ENCODE results near the gene CNGA1.

The CNGA1 gene

GRCh38 chr4:48049483-48049882 is 33.0 kb upstream of the CNGA1 start:
- no peak for TF ChIP-seq CTCF (IDR thresholded peaks at IDR 0.05; ENCODE audit: insufficient read depth, low read length, missing control alignments)
- ChIA-PET POLR2A (no interaction called here), CTCF (interaction anchor here (0.9 to 1.9 kb wide), 3 partner anchors 15 to 497 kb away, joined by 3 to 5 read pairs (median 3); no protein-coding TSS in a partner anchor)
- no peak overlapping the region for H3K4me3 ChIP-seq (ENCODE audit: low read depth, low read length)
- DNase-seq (ENCODE audit: low read depth, low spot score), result no peak

GRCh38 chr4:48047896-48048295 is 31.4 kb upstream of the CNGA1 start:
- no peak overlapping the region for H3K4me3 ChIP-seq (ENCODE audit: low read depth, low read length)
- ChIA-PET POLR2A (no interaction called here), CTCF (interaction anchor here (1.8 to 1.9 kb wide), 2 partner anchors 13 to 14 kb away, joined by 5 to 6 read pairs; no protein-coding TSS in a partner anchor)
- no peak for DNase-seq (ENCODE audit: low read depth, low spot score)
- TF ChIP-seq CTCF (IDR thresholded peaks at IDR 0.05; ENCODE audit: insufficient read depth, low read length, missing control alignments), result no peak

- no peak overlapping the region for H3K4me3 ChIP-seq (ENCODE audit: low read depth, low read length)
- POLR2A ChIA-PET, result no interaction called here
Measured at GRCh38 chr4:48047421-48047844, 31.0 kb upstream of the CNGA1 start.

GRCh38 chr4:48046059-48046458 is 29.6 kb upstream of the CNGA1 start:
- ChIA-PET POLR2A (no interaction called here), CTCF (interaction anchor here (1.8 kb wide), 1 partner anchor 12 kb away, joined by 6 read pairs; no protein-coding TSS in a partner anchor)
- no peak overlapping the region for H3K4me3 ChIP-seq (ENCODE audit: low read depth, low read length)
- no peak for TF ChIP-seq CTCF (IDR thresholded peaks at IDR 0.05; ENCODE audit: insufficient read depth, low read length, missing control alignments)
- DNase-seq (ENCODE audit: low read depth, low spot score), result no peak

More at GRCh38 chr4:48047421-48047844, 31.0 kb upstream of the CNGA1 start:
- CTCF ChIA-PET, result interaction anchor here (1.0 to 1.8 kb wide), 2 partner anchors 14 to 39 kb away, joined by 3 to 6 read pairs; no protein-coding TSS in a partner anchor
- no peak for TF ChIP-seq CTCF (IDR thresholded peaks at IDR 0.05; ENCODE audit: insufficient read depth, low read length, missing control alignments)
- no peak for DNase-seq (ENCODE audit: low read depth, low spot score)

- ChIA-PET CTCF (interaction anchor here (1.1 kb wide), 1 partner anchor 10 kb away, joined by 5 read pairs; no protein-coding TSS in a partner anchor), POLR2A (no interaction called here)
- no peak for TF ChIP-seq CTCF (IDR thresholded peaks at IDR 0.05; ENCODE audit: insufficient read depth, low read length, missing control alignments)
- H3K4me3 ChIP-seq (ENCODE audit: low read depth, low read length), result no peak overlapping the region
- no peak for DNase-seq (ENCODE audit: low read depth, low spot score)
Measured at GRCh38 chr4:48044298-48044697, 27.8 kb upstream of the CNGA1 start.

- DNase-seq (ENCODE audit: low read depth, low spot score), result no peak
- TF ChIP-seq CTCF (IDR thresholded peaks at IDR 0.05; ENCODE audit: insufficient read depth, low read length, missing control alignments), result no peak
- ChIA-PET CTCF (interaction anchor here (1.0 to 1.1 kb wide), 2 partner anchors 10 to 110 kb away, joined by 3 to 5 read pairs; no protein-coding TSS in a partner anchor), POLR2A (no interaction called here)
- H3K4me3 ChIP-seq (ENCODE audit: low read depth, low read length), result no peak overlapping the region
Measured at GRCh38 chr4:48043504-48043903, 27.0 kb upstream of the CNGA1 start.

Data from AG04449 (cell line).